ENCODE measurements around the gene FCN3.

The FCN3 gene

GRCh38 chr1:27358928-27359313 is 15.7 kb downstream of the FCN3 start:
- H3K27ac Mint-ChIP-seq = no peak overlapping the region
- H3K27me3 Mint-ChIP-seq (ENCODE audit: low read depth) = peaks cover 30% of the 10 kb centered on the region
- peak overlapping the region in 1 of 3 experiments; percentile 36 for H3K4me3 Mint-ChIP-seq
- H3K4me1 Mint-ChIP-seq = peaks cover 7% of the 10 kb centered on the region
- peaks cover 8% of the 10 kb centered on the region for H3K36me3 Mint-ChIP-seq (ENCODE audit: low read depth)
- TF ChIP-seq CTCF (IDR thresholded peaks at IDR 0.05; ENCODE audit: unreplicated experiment in 3 of 3) = no peak
- H3K9me3 Mint-ChIP-seq = no peaks in the 10 kb centered on the region

GRCh38 chr1:27358038-27358927 is 16.3 kb downstream of the FCN3 start:
- Mint-ChIP-seq H3K9me3 (no peaks in the 10 kb centered on the region), H3K36me3 (ENCODE audit: low read depth) (peaks cover 8% of the 10 kb centered on the region), H3K4me3 (no peak overlapping the region), H3K27me3 (ENCODE audit: low read depth) (peaks cover 30% of the 10 kb centered on the region), H3K27ac (no peak overlapping the region), H3K4me1 (peaks cover 7% of the 10 kb centered on the region)
- no peak for TF ChIP-seq CTCF (IDR thresholded peaks at IDR 0.05; ENCODE audit: unreplicated experiment in 3 of 3)

- no peak overlapping the region for H3K27ac Mint-ChIP-seq
- no peak overlapping the region for H3K4me3 Mint-ChIP-seq
- peaks cover 7% of the 10 kb centered on the region for H3K4me1 Mint-ChIP-seq
- TF ChIP-seq CTCF (IDR thresholded peaks at IDR 0.05; ENCODE audit: unreplicated experiment in 3 of 3) = peak; percentile 96 to 99 (median 99)
- peaks cover 8% of the 10 kb centered on the region for H3K36me3 Mint-ChIP-seq (ENCODE audit: low read depth)
- no peaks in the 10 kb centered on the region for H3K9me3 Mint-ChIP-seq
- H3K27me3 Mint-ChIP-seq (ENCODE audit: low read depth) = peaks cover 30% of the 10 kb centered on the region
These were observed 17.2 kb downstream of the FCN3 start for GRCh38 chr1:27357281-27358037.

GRCh38 chr1:27356619-27357280 is 17.9 kb downstream of the FCN3 start:
- Mint-ChIP-seq H3K27me3 (ENCODE audit: low read depth) (peaks cover 31% of the 10 kb centered on the region), H3K4me3 (no peak overlapping the region), H3K4me1 (peaks cover 7% of the 10 kb centered on the region), H3K27ac (no peak overlapping the region), H3K36me3 (ENCODE audit: low read depth) (peaks cover 8% of the 10 kb centered on the region), H3K9me3 (no peaks in the 10 kb centered on the region)
- TF ChIP-seq CTCF (IDR thresholded peaks at IDR 0.05; ENCODE audit: unreplicated experiment in 3 of 3) = no peak

- Mint-ChIP-seq H3K27ac (no peak overlapping the region), H3K36me3 (ENCODE audit: low read depth) (peaks cover 8% of the 10 kb centered on the region), H3K4me3 (no peak overlapping the region), H3K9me3 (no peaks in the 10 kb centered on the region), H3K4me1 (peaks cover 7% of the 10 kb centered on the region), H3K27me3 (ENCODE audit: low read depth) (peaks cover 35% of the 10 kb centered on the region)
- no peak for TF ChIP-seq CTCF (IDR thresholded peaks at IDR 0.05; ENCODE audit: unreplicated experiment in 3 of 3)
These were observed 18.4 kb downstream of the FCN3 start for GRCh38 chr1:27356277-27356618.

All from nephron (organoid).